22Rv1 (cell line): ENCODE measurements around the gene POFUT2.

Experiments
- ZFX ChIP-seq: fragments of 450-650 bp; IDR thresholded peaks from 2 replicates; pipeline ENCODE4 v1.6.1; 2017; ENCODE audit warnings: antibody characterized with exemption, borderline replicate concordance
- TF ChIP-seq, protein P1 (sequence below): fragments of 450-650 bp; IDR thresholded peaks from 2 replicates; pipeline ENCODE4 v1.5.1; 2017; ENCODE audit warnings: mild to moderate bottlenecking

DNA sequence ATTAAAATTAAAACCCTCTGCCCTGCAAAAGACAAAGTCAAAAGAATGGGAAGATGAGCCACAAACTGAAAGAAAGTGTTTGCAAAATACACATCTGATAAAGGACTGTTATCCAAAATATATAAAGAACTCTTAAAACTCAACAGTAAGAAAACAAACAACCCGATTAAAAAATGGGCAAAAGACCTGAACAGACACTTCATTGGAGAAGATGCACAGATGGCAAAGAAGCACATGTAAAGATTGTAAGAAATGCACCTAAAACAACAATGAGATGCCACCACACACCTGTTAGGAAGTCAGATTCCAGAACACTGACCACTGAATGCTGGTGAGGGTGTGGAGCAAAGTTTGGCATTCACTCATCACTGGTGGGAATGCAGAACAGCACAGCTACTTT is 24.6 kb upstream of the POFUT2 start:
- TF ChIP-seq, protein P1, sequence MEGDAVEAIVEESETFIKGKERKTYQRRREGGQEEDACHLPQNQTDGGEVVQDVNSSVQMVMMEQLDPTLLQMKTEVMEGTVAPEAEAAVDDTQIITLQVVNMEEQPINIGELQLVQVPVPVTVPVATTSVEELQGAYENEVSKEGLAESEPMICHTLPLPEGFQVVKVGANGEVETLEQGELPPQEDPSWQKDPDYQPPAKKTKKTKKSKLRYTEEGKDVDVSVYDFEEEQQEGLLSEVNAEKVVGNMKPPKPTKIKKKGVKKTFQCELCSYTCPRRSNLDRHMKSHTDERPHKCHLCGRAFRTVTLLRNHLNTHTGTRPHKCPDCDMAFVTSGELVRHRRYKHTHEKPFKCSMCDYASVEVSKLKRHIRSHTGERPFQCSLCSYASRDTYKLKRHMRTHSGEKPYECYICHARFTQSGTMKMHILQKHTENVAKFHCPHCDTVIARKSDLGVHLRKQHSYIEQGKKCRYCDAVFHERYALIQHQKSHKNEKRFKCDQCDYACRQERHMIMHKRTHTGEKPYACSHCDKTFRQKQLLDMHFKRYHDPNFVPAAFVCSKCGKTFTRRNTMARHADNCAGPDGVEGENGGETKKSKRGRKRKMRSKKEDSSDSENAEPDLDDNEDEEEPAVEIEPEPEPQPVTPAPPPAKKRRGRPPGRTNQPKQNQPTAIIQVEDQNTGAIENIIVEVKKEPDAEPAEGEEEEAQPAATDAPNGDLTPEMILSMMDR: no peak
- no peak for TF ChIP-seq ZFX
